WTC11 (cell line): Measurements from ENCODE around the gene IFT27. TPM values are rescaled to one million over a fixed set of nuclear protein-coding genes. Genes with fewer than 3 reads are reported as not detected.

Experiments used
- ATAC-seq: fragments of 200-7000 bp; cut with Tn5 transposase; 2 replicates; pipeline ENCODE4 v1.10.0; 2021; ENCODE audit warnings: mild to moderate bottlenecking, moderate library complexity
- CTCF ChIA-PET: fragments of 300-600 bp; sonication (Branson Sonifier 250); formaldehyde crosslinking; loops from one replicate; lab custom pipeline; 2021; ENCODE audit warnings: antibody characterized with exemption; lab: Charles Lee
- POLR2A ChIA-PET: fragments of 350-600 bp; sonication (Branson Sonifier 250); formaldehyde crosslinking; loops from one replicate; lab custom pipeline; 2021; ENCODE audit warnings: antibody characterized with exemption; lab: Charles Lee
- DNase-seq: peaks from one replicate; pipeline ENCODE4 v3.0.0; 2021; ENCODE audit warnings: low spot score
- H3K27ac Mint-ChIP-seq: 2 replicates; pipeline ENCODE4 v1.8.0; 2021; ENCODE audit warnings: mixed read lengths
- H3K27me3 Mint-ChIP-seq: 2 replicates; pipeline ENCODE4 v1.8.0; 2021; ENCODE audit warnings: low read depth, mild to moderate bottlenecking, moderate library complexity, mixed read lengths
- H3K36me3 Mint-ChIP-seq: 2 replicates; pipeline ENCODE4 v1.8.0; 2021; ENCODE audit warnings: mixed read lengths
- H3K4me1 Mint-ChIP-seq: 2 replicates; pipeline ENCODE4 v1.8.0; 2022; ENCODE audit warnings: mixed read lengths
- H3K4me3 Mint-ChIP-seq: 2 replicates; pipeline ENCODE4 v1.8.0; 2021; ENCODE audit warnings: mild to moderate bottlenecking, moderate library complexity, mixed read lengths
- H3K9me3 Mint-ChIP-seq: 2 replicates; pipeline ENCODE4 v1.8.0; 2021; ENCODE audit warnings: mixed read lengths
- ATF2 ChIP-seq: sonication (generic); formaldehyde crosslinking; IDR thresholded peaks from 2 replicates; pipeline ENCODE4 v1.8.1; 2022; ENCODE audit warnings: low read depth, missing genetic modification reagents, borderline replicate concordance
- ATF6 ChIP-seq: sonication (generic); formaldehyde crosslinking; IDR thresholded peaks from 2 replicates; pipeline ENCODE4 v1.8.1; 2023; ENCODE audit warnings: mild to moderate bottlenecking, missing genetic modification reagents
- CDX4 ChIP-seq: fragments of 250-450 bp; sonication (Bioruptor Pico); IDR thresholded peaks from 2 replicates; pipeline ENCODE4 v1.9.0; 2021; ENCODE audit warnings: moderate library complexity, mild to moderate bottlenecking, inconsistent platforms, borderline replicate concordance
- ESRRA ChIP-seq: sonication (generic); formaldehyde crosslinking; IDR thresholded peaks from 2 replicates; pipeline ENCODE4 v1.8.1; 2022; ENCODE audit warnings: mild to moderate bottlenecking, missing genetic modification reagents, borderline replicate concordance
- FOXP4 ChIP-seq: sonication (generic); formaldehyde crosslinking; IDR thresholded peaks from 2 replicates; pipeline ENCODE4 v1.8.0; 2022; ENCODE audit warnings: mild to moderate bottlenecking, missing genetic modification reagents
- GTF2I ChIP-seq: fragments of 250-450 bp; sonication (Bioruptor Pico); conservative IDR thresholded peaks from 2 replicates; pipeline ENCODE4 v1.4.0; 2021; ENCODE audit warnings: mild to moderate bottlenecking
- IRF1 ChIP-seq: sonication (generic); formaldehyde crosslinking; IDR thresholded peaks from 2 replicates; pipeline ENCODE4 v1.8.0; 2023; ENCODE audit warnings: missing genetic modification reagents
- KAT7 ChIP-seq: sonication (generic); formaldehyde crosslinking; IDR thresholded peaks from 2 replicates; pipeline ENCODE4 v1.8.1; 2023; ENCODE audit warnings: missing genetic modification reagents, mild to moderate bottlenecking, borderline replicate concordance
- OVOL2 ChIP-seq: fragments of 250-450 bp; sonication (Bioruptor Pico); IDR thresholded peaks from 2 replicates; pipeline ENCODE4 v1.9.0; 2021; ENCODE audit warnings: mild to moderate bottlenecking, borderline replicate concordance
- PRDM15 ChIP-seq: sonication (generic); formaldehyde crosslinking; IDR thresholded peaks from 2 replicates; pipeline ENCODE4 v1.8.0; 2022; ENCODE audit warnings: missing genetic modification reagents
- RELA ChIP-seq: sonication (generic); formaldehyde crosslinking; IDR thresholded peaks from 2 replicates; pipeline ENCODE4 v1.8.1; 2022; ENCODE audit warnings: missing genetic modification reagents, mild to moderate bottlenecking, borderline replicate concordance
- RORB ChIP-seq: fragments of 250-450 bp; sonication (Bioruptor Pico); IDR thresholded peaks from 2 replicates; pipeline ENCODE4 v1.9.0; 2021; ENCODE audit warnings: mild to moderate bottlenecking
- SMAD3 ChIP-seq: sonication (generic); formaldehyde crosslinking; IDR thresholded peaks from 2 replicates; pipeline ENCODE4 v1.8.0; 2022; ENCODE audit warnings: missing genetic modification reagents, mild to moderate bottlenecking, borderline replicate concordance
- USF2 ChIP-seq: sonication (generic); formaldehyde crosslinking; IDR thresholded peaks from 2 replicates; pipeline ENCODE4 v1.8.1; 2023; ENCODE audit warnings: mild to moderate bottlenecking, missing genetic modification reagents, moderate library complexity
- ZMAT4 ChIP-seq: fragments of 250-450 bp; sonication (Bioruptor Pico); IDR thresholded peaks from 2 replicates; pipeline ENCODE4 v1.9.0; 2021; ENCODE audit warnings: mild to moderate bottlenecking
- ZNF121 ChIP-seq: sonication (generic); formaldehyde crosslinking; IDR thresholded peaks from 2 replicates; pipeline ENCODE4 v1.8.0; 2023; ENCODE audit warnings: missing genetic modification reagents
- ZNF317 ChIP-seq: sonication (generic); formaldehyde crosslinking; IDR thresholded peaks from 2 replicates; pipeline ENCODE4 v1.8.1; 2023; ENCODE audit warnings: low read depth, mild to moderate bottlenecking, moderate library complexity, missing genetic modification reagents, borderline replicate concordance
- ZNF423 ChIP-seq: fragments of 250-450 bp; sonication (Bioruptor Pico); IDR thresholded peaks from 2 replicates; pipeline ENCODE4 v2.1.2; 2022; ENCODE audit warnings: mild to moderate bottlenecking, moderate library complexity
- total RNA-seq: library from RNA; stranded (reverse); gene quantifications from 3 replicates; pipeline ENCODE4 v1.2.3, GENCODE V29; 2021

The IFT27 gene
- total RNA-seq, 1 experiment from 2014 or later, result 47.9 TPM

GRCh38 chr22:36770513-36771231 is 5.2 kb downstream of the IFT27 start:
- H3K36me3 Mint-ChIP-seq, result peaks cover 10% of the 10 kb centered on the region
- ChIA-PET POLR2A (no interaction called here), CTCF (interaction anchor here (0.9 to 1.5 kb wide), 5 partner anchors 11 to 217 kb away, joined by 3 to 5 read pairs (median 3); no protein-coding TSS in a partner anchor)
- no peak for DNase-seq
- ATAC-seq, result peak; percentile 79
- H3K4me3 Mint-ChIP-seq, result no peak overlapping the region
- peaks cover 27% of the 10 kb centered on the region for H3K4me1 Mint-ChIP-seq
- TF ChIP-seq GTF2I (CRISPR knock-in tag) (no peak), ESRRA (CRISPR knock-in tag) (no peak), CDX4 (CRISPR knock-in tag) (no peak), ZNF121 (no peak), ZNF423 (CRISPR knock-in tag) (no peak), ATF2 (CRISPR knock-in tag) (no peak), ZMAT4 (CRISPR knock-in tag) (no peak), FOXP4 (CRISPR knock-in tag) (no peak), ZNF317 (CRISPR knock-in tag) (no peak), IRF1 (CRISPR knock-in tag) (no peak), RORB (no peak)
- H3K9me3 Mint-ChIP-seq, result no peaks in the 10 kb centered on the region
- H3K27me3 Mint-ChIP-seq, result no peaks in the 10 kb centered on the region
- peak overlapping the region; percentile 73 for H3K27ac Mint-ChIP-seq

GRCh38 chr22:36769541-36770512 is 6.1 kb downstream of the IFT27 start:
- ChIA-PET CTCF (interaction anchor here (0.9 to 1.1 kb wide), 4 partner anchors 12 to 216 kb away, joined by 3 to 5 read pairs (median 4); no protein-coding TSS in a partner anchor), POLR2A (no interaction called here)
- H3K4me3 Mint-ChIP-seq, result no peak overlapping the region
- H3K4me1 Mint-ChIP-seq, result peaks cover 21% of the 10 kb centered on the region
- H3K9me3 Mint-ChIP-seq, result no peaks in the 10 kb centered on the region
- no peak overlapping the region; the same call in 1 of the 2 replicates for H3K27ac Mint-ChIP-seq
- ATAC-seq, result no peak
- H3K27me3 Mint-ChIP-seq, result no peaks in the 10 kb centered on the region
- H3K36me3 Mint-ChIP-seq, result peaks cover 15% of the 10 kb centered on the region
- no peak for DNase-seq
- TF ChIP-seq SMAD3 (CRISPR knock-in tag), result no peak
- no peak for TF ChIP-seq ZMAT4 (CRISPR knock-in tag)
- TF ChIP-seq PRDM15 (CRISPR knock-in tag), result no peak
- TF ChIP-seq RELA (CRISPR knock-in tag), result no peak
- TF ChIP-seq ATF6 (CRISPR knock-in tag), result no peak
- no peak for TF ChIP-seq KAT7 (CRISPR knock-in tag)
- no peak for TF ChIP-seq OVOL2 (CRISPR knock-in tag)
- no peak for TF ChIP-seq USF2 (CRISPR knock-in tag)
- no peak for TF ChIP-seq RORB
